HG03342 (cell line): ENCODE measurements around the gene VSTM2B.

Source experiments
- ATAC-seq: cut with Tn5 transposase; IDR thresholded peaks from one replicate; pipeline ENCODE4 v1.9.1; 2021; ENCODE audit warnings: mild to moderate bottlenecking, moderate library complexity; ENCODE audit not compliant: unreplicated experiment

Gene VSTM2B

DNA sequence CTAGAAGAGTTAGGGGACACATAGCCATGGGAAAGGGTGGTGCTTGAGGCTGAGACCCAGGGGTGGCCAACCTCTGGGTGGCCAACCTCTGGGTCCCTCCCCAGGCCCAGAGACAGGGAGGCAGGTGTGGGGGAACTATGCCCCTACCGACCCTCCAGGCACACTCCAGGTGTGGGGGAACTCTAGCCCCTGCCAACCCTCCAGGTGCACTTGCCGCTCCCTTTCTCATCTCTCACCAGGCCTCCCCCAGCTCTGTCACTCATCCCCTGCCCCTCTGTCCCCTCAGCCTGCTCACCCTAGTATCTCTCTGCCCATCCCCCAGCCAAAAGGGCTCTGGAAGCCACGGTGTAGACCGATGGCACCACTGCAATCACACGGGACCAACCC, 10.6 kb upstream of the VSTM2B start:
- no peak for ATAC-seq

DNA sequence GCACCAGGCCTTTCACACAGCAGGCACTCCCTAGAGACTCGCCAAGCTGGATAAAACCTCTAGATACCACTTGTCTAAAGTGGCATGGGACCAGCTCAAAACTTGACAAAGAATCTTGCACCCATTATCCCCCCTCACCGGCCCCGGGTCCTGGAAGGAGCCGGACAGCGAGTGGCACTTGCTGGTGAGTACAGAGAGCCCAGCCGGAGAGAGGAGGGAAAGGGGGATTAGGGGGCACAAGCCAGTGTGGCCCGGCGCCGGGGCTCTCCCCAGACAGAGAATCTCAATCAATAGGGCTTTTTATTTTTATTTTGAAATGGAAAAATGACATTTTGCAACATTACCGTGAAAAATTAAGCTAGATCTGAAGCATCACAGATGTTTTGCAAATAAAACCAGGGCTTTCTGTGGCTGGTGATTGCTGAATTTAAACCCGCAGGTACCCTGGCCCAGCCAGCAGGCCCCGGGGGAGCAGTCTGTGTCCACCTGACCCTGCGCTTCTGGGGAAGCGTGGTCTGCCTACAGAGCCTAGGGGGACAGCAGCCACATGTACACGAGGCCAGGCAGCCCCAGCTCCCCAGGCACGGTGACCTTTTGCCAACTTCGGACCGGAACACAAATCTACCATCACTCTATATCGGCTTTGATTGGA, 10.0 kb upstream of the VSTM2B start:
- ATAC-seq, result no peak

DNA sequence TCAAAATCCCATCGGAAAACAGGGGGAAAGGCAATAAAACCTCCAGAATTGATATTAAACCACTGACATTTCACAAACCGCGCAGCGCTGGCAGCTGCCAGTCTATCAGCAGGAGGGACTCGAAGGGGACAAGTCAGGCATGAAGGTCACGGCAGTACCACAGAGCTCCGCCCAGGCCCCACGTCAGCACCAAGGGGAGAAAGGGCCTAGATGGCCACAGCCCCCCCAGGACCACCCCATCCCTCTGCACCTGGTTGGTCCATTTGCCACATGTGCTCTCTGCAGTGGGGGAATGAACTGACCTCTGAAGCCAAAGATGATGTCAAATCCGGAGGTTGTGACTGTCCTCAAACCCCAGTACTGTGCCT, 9.5 kb upstream of the VSTM2B start:
- no peak for ATAC-seq

DNA sequence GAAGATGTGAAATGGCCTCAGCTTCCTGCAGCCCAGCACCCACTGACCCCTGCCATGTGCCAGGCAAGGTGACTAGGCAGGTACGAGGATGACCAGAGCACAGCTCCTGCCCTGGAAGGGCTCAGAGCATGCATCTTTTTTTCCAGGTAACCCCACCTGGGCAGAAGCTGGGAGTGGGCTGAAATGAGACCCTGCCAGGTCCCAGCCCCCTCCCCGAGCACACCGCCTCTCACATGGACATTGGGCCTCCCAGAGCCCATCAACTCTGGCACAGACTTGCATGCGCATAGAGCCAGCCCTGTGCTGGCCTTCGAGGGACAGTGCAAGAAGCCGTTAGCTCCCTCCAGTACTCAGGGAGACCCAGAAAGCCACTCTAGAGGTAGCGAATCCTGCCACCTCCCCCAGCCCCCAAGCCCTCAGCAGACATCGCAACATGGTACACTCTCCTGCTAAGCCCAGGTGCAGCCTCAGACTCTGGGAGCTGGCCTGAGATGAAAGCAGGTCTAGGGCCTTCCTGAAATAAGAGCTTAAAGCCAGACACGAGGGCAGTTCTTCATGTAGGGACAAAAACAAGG, 8.9 kb upstream of the VSTM2B start:
- ATAC-seq, result no peak

DNA sequence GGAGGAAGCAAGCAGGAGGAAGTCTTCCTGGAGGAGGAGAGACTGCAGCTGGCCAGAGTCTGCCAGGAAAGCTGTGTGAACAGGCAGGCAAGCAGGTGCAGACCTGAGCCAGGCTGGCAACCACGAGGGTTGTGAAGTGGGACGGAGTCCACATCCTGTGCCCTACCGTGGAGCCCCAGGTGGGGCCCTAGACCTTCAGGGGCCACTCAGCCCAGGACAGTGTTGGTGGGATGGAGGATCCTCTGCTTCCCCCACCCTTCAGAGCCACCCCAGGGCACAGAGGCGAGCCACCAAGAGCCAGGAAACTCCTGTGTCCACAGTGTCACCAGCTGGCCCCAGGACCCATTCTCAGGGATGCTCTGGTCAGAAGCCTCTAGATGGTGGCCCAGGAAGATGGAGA, 8.4 kb upstream of the VSTM2B start:
- no peak for ATAC-seq

GRCh38 chr19:29517946-29518345, 7.8 kb upstream of the VSTM2B start:
- no peak for ATAC-seq

DNA sequence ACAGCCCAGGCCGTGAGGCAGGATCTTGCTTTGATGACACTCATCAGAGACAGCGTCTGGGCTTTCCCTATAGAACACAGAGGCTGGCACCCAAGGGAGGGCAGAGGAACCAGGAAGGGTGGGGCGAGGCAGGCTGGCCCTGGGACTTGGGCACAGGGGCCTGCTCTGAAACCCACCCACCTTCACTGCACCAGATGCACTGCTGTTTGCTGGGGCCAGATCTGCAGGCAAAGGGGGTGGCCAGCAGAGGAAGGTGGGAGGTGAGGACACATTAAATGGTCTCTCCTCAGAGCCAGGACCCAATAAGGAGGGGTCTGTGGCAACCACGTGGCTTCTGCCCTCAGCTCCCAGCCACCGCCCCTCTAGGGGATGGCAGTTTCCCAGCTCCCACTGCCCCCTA, 6.6 kb upstream of the VSTM2B start:
- ATAC-seq, result no peak

DNA sequence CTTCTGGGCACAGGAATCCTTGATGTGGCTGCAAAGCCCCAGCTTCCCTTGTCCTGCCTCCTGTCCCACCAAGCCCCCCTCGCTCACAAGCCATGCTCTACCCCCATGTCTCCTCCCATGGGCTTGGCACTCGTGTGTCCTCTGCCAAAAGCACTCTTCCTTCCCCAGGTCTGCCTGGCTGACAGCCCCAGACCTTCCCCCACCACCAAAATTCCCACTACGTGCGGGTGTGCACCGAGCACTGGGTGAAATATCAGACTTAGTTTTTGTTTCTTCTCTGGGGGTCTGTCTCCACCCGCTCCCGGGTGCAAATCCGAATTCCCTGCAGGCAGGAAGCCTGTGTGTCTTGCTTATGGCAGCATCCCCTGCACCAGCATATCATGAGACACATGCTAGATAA, 5.9 kb upstream of the VSTM2B start:
- no peak for ATAC-seq

GRCh38 chr19:29520390-29520789, 5.4 kb upstream of the VSTM2B start:
- ATAC-seq, result no peak

- ATAC-seq, result no peak
These were observed 4.3 kb upstream of the VSTM2B start for GRCh38 chr19:29521291-29522075.

DNA sequence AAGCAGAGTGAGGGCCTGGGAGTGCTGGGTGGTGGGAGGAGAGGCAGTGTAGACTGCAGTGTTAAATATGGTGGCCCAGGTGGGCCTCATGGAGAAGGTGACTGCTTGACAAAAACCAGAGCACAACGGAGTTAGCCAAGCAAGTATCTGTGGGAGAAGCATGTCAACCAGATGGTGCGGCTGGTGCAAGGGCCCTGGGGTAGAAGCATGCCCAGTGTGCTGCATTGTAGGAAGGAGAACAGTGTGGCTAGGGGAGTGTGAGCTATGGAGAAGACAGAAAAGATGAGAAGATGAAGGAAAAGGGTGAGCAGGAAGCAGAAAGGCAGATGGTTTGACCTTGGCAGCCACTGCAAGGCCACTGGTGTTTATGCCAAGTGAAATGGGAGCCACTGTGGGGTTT, 2.2 kb upstream of the VSTM2B start:
- no peak for ATAC-seq

DNA sequence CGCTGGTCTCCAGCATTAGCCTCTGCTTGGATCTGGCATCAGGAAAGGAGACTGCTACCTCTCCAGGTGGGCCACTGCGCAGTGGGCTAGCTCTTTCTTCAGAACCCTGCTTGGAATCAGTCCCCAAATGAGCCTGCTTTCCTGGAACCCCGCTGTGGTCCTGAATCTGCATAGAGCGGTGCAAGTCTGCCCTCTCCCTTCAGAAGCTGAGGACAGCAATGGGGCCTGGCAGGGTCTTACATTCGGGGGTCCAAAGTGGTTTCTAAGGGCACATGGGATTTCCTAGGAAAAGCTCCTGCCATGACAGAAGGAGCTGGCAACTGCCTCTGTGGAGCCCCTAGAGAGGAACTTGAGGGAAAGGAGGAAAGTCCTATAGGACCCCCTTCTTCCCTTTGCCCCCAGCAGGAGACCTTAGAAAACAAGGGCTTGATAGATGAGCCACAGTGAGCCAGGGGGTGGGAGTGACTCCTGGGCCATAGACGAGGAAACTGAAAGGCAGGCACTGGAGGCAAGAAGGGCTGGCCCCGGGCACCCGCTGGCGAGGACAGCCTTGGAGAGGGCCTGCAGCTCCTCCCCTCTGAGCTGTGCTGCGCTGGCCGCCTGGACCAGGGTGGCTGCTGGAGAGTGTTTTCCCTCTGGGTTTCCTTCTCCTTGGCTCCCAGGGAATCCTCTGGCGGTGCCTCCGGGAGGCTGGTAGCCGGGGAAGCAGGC, 1.4 kb upstream of the VSTM2B start:
- ATAC-seq, result no peak

DNA sequence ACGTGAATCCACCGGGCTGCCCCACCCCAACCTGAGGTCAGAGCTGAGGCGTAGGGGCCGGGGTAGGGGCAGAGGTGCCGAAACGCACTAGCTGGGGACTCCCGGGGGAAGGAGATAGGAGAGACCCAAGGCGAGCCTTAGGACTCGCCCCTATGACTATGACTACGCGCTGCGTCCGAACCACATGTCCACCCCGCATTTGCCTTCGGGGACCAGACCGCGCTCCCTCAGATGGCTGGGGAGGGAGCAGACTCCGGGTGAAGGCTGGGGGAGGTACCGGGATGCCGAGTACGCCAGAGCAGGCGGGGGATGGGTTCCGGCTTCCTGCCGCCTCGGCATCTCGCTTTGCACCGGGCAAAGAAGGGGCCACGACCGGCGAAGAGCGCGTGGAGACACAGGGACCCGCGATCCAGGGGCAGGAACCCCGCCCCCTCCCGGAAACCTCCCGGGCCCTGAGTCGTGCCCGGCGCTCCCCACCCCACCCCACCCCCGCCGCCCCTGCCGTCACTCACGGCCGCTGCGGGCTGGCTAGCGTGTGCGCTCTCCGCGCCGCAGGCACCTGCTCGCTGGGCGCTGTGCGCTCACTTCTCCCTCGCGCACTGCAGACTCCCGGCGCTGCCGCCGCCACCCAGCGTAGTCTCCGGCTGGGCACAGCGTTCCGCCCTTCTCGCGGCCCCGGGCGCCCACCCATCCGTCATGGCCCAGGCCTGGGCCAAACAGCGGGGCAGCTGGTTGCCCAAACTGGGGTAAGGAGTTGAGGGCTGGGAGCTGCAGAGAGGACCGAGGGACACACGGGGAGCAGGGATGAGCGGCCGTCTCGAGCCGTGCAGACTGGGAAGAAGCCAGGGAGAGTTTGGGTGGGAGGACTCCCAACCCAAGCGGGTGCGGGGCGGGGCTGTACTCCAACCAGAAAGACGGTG, 622 bp upstream of the VSTM2B start:
- ATAC-seq, result no peak

GRCh38 chr19:29526730-29527499, 1.1 kb downstream of the VSTM2B start:
- no peak for ATAC-seq

DNA sequence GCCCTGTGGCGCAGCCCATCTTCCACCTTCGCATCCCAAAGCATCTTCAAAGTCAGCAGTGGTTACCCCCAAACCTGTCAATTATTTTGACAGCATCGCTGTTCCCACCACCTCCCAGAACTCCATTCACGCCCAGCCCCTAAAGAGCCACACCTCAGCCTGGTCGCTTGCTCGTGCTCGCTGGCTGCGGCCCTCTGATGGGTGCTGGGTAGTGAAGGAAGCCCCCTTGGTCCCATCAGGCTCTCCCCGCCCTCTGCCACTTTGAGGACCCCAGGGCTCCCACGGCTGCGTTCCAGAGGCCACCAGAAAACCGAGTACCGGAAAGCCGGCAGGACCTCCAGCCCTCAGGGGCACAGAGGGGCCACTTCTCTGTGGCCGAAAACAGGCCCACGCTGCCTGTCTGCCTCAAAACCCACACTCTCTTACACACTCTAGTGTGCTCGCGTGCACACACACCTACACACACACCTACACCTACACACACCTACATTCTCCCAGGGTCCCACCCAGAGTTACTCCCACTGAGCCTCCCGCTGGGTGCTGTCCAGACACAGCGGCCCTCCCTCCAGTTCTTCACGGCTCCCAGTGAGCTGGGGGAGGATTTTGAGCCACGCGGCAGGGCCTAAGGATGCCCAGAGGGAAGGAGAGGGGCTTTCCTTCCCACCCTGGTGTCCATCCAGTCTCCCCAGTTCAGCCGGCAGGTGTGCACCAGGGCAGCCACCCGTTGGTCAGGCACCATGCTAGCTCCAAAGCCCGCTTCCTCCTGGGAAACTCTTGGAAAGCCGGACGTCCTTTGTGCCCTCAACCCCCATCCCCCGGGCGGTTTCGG, 1.9 kb downstream of the VSTM2B start:
- no peak for ATAC-seq

- no peak for ATAC-seq
These were observed 2.7 kb downstream of the VSTM2B start for GRCh38 chr19:29528350-29528945.

GRCh38 chr19:29528946-29529645, 3.3 kb downstream of the VSTM2B start:
- ATAC-seq, result no peak
